Measurements from ENCODE around the gene NPTXR.

GRCh38 chr22:38867471-38868285 is 23.9 kb upstream of the NPTXR start:
- TF ChIP-seq RXRA (IDR thresholded peaks at IDR 0.05): no peak
- TF ChIP-seq CTCF (IDR thresholded peaks at IDR 0.05; ENCODE audit: low read depth, low read length, missing input control): no peak
- TF ChIP-seq, protein P1, sequence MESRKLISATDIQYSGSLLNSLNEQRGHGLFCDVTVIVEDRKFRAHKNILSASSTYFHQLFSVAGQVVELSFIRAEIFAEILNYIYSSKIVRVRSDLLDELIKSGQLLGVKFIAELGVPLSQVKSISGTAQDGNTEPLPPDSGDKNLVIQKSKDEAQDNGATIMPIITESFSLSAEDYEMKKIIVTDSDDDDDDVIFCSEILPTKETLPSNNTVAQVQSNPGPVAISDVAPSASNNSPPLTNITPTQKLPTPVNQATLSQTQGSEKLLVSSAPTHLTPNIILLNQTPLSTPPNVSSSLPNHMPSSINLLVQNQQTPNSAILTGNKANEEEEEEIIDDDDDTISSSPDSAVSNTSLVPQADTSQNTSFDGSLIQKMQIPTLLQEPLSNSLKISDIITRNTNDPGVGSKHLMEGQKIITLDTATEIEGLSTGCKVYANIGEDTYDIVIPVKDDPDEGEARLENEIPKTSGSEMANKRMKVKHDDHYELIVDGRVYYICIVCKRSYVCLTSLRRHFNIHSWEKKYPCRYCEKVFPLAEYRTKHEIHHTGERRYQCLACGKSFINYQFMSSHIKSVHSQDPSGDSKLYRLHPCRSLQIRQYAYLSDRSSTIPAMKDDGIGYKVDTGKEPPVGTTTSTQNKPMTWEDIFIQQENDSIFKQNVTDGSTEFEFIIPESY (IDR thresholded peaks at IDR 0.05): no peak

Data from liver (tissue), 3 donors.